ENCODE data around the gene PARP11.

The PARP11 gene

DNA sequence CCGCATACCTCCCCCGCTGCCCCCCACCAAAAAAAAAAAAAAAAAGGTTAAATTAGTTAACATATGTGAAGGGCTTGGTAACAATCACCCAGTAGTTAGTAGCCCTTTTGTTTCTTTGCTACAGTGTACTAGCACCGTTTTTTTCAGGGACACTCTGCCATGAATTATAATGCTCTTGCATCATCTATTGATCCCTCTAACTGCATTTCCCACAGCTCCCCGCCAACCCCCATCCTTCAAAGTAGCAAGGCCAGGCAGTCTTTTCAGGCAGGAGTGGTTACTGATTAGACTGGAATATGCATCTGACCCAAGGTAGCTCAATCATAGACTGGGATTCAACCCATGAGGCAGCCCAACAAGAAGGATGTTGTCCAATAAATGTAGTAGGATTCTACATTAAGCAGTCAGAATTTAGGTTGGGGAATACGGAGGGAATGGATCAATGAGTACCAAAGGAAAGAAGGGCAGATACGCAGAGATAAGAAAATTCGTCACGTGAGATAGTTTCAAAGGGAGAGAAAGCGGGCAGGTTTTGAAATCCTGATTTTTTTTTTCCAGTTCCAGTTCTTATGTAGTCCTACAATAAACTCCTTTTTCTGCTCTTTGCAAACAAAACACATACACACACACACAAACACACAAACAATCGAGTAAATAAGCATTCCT, 80.4 kb downstream of the PARP11 start:
- no peak for DNase-seq (ENCODE audit: insufficient read length, low spot score)
- no peak for FAIRE-seq
- TF ChIP-seq, protein P1, sequence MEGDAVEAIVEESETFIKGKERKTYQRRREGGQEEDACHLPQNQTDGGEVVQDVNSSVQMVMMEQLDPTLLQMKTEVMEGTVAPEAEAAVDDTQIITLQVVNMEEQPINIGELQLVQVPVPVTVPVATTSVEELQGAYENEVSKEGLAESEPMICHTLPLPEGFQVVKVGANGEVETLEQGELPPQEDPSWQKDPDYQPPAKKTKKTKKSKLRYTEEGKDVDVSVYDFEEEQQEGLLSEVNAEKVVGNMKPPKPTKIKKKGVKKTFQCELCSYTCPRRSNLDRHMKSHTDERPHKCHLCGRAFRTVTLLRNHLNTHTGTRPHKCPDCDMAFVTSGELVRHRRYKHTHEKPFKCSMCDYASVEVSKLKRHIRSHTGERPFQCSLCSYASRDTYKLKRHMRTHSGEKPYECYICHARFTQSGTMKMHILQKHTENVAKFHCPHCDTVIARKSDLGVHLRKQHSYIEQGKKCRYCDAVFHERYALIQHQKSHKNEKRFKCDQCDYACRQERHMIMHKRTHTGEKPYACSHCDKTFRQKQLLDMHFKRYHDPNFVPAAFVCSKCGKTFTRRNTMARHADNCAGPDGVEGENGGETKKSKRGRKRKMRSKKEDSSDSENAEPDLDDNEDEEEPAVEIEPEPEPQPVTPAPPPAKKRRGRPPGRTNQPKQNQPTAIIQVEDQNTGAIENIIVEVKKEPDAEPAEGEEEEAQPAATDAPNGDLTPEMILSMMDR (IDR thresholded peaks at IDR 0.05; ENCODE audit: insufficient read depth, missing control alignments), result no peak

GRCh38 chr12:3791256-3791874, 81.8 kb downstream of the PARP11 start:
- TF ChIP-seq, protein P1 (IDR thresholded peaks at IDR 0.05; ENCODE audit: insufficient read depth, missing control alignments), result no peak
- DNase-seq (ENCODE audit: insufficient read length, low spot score) (no peak), FAIRE-seq (no peak)

GRCh38 chr12:3790642-3791041, 82.6 kb downstream of the PARP11 start:
- DNase-seq (ENCODE audit: insufficient read length, low spot score) (no peak), FAIRE-seq (no peak)
- TF ChIP-seq, protein P1 (IDR thresholded peaks at IDR 0.05; ENCODE audit: insufficient read depth, missing control alignments), result no peak

DNA sequence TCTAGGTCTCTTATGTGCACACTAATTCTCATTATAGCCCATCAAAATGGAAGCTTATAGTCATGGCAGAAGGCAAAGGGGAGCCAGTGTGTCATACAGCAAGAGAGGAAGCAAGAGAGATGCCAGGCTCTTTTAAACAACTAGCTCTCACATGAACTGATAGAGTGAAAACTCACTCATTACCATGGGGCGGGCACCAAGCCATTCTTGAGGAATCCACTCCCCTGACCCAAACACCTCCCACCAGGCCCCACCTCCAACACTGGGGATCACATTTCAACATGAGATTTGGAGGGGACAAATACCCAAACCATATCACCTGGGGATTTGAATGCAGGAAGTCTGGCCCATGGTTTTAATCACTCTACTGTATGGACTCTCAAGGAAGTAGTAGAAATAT, 83.4 kb downstream of the PARP11 start:
- FAIRE-seq (no peak), DNase-seq (ENCODE audit: insufficient read length, low spot score) (no peak)
- TF ChIP-seq, protein P1 (IDR thresholded peaks at IDR 0.05; ENCODE audit: insufficient read depth, missing control alignments), result no peak

GRCh38 chr12:3777206-3777809, 95.9 kb downstream of the PARP11 start:
- DNase-seq (ENCODE audit: insufficient read length, low spot score) (no peak), FAIRE-seq (peak; percentile 71)
- TF ChIP-seq, protein P1 (IDR thresholded peaks at IDR 0.05; ENCODE audit: insufficient read depth, missing control alignments), result peak; percentile 93

GRCh38 chr12:3775385-3776035, 97.7 kb downstream of the PARP11 start:
- FAIRE-seq, result no peak
- TF ChIP-seq, protein P1 (IDR thresholded peaks at IDR 0.05; ENCODE audit: insufficient read depth, missing control alignments), result no peak
- no peak for DNase-seq (ENCODE audit: insufficient read length, low spot score)

Data from D721Med (cell line).